Measurements from ENCODE around the gene MCCC1. TPM values are rescaled to one million over a fixed set of nuclear protein-coding genes. Genes with fewer than 3 reads are reported as not detected.
"Not testable (repeated sequence)": the region's sequence is repeated elsewhere in the genome, so short reads cannot be mapped to it uniquely, and the experiment has no call there.

The MCCC1 gene
- 36.2 TPM for total RNA-seq

DNA sequence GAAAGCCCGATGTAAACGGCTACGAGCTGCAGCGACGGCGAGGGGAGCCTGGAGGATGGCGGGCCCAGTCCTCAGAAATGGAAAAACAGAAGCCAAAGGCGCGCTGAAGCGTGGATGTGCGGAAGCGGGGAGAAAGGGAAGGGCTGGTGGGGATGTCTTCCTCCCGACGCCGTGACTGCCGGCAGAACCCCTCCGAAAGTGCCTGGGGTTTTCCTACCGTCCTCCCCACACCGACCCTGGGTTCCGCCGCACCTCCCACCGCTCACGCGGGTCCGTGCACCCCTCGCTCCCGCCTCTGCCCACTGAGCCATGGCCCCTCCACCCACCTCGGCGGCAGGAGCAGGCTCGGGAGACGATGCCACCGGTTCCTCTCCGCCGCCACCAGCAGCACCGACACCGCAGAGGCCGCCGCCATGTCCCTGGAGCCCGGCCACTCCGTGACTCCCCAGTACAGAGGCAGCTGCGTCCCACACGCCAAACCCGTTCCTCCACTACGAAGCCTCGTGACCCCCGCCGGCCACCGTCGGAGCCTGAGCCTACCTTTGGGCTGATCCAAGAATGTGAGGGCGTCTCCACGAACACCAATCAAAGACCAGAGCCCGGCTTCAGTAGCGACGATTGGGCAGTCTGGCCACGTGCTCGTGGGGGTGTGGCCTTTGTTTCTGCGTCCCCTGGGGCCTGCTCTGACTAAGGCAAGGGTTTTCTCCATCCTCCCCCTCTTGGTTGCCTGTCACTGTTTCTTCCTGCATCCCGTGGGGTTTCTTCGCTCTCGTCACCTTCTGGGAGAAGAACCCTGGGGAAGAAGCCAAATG, at the start of gene MCCC1:
MCCC1 (minus strand) TSS at position 471 of the 812 bp plus-strand sequence; CDS start at position 415, 56 bp downstream.
- peak; percentile 98 for DNase-seq

GRCh38 chr3:183148056-183148455, 48.8 kb upstream of the MCCC1 start:
- DNase-seq = no peak

DNA sequence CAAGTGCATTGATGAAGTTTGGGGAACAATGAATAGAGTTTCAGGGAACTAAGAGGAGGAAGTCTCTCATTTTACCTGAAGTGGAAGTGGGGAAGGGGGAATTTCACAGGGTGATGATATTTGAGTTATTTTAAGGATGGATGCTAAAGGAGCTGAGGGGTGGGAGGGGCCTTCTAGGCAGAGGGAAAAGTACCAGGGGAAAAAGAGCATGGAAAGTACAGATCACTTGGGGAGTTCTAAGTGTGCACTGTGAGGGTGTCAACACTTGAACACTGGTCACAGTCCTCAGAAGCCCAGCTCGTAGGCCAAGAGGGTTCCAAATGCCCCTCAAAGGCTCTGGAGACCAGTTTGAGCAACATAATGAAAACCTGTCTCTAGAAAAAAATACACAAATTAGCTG, 45.1 kb upstream of the MCCC1 start:
- no peak for DNase-seq

DNA sequence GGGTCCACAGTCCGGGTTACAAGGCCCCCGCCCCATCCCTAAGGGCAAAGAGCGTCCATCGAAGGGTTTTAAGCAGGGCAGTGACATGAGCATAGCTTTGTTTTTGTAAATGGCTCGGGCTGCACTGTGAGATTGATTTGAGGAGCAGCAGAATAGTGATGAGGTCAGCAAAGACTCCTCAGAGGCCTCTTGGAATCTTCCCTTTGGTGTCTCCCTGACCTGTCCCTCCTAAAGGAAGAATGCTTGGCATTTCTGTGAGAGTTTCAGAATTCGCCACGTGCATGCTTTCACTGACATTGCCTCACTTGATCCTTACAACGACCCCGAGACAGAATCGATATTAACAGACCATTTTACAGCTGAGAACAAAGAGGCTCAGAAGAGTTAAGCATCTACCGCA, 42.9 kb upstream of the MCCC1 start:
- no peak for DNase-seq

DNA sequence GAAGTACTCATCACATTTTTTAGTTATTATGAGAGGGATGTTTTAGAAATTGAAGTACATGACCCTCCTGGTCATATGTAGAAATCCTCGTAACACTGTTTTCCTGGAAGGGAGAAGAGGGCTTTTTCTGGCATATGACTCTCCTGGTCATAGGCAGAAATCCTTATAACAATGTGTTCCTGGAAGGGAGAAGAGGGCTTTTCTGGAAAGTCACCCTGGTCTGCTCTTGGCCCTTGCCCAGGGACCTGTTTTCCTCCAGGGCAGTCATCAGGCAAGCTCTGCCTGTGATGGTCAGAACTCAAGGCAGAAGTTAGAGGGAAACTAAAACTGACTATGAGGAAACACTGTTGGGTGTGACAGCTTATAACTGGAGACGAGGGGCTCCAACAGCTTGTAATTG, 35.5 kb upstream of the MCCC1 start:
- no peak for DNase-seq

GRCh38 chr3:183132409-183132808, 33.1 kb upstream of the MCCC1 start:
- no peak for DNase-seq

- DNase-seq = no peak
Observed at GRCh38 chr3:183131735-183132134, 32.4 kb upstream of the MCCC1 start.

DNA sequence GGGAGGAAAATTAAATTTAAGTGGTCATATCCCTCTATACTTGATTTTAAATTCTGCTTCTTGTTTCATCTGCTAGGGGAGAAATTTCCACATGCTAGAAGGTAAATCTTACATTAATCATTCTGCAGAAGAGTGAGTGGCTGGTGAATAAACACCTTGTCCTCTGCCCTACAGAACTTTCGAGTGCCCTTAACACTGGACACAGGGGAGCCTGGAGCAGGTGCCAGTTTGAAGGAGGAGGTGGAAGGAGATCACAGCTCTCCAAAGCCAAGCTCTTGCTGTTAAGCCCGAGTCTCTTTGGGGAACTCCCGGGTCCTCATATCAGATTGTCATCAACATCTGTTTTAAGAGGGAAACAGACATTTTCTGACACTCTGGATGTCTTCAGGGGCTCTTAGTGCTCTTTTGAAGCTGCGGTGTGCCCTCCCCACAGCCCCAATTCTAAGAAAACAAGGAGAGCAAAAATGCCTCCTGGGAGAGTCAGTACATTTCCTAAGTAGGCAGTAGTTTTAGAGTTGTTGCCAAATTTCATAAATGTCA, 32.0 kb upstream of the MCCC1 start:
- no peak for DNase-seq

GRCh38 chr3:183129243-183129642, 29.9 kb upstream of the MCCC1 start:
- DNase-seq = no peak

- DNase-seq = no peak
Observed at GRCh38 chr3:183128709-183129108, 29.4 kb upstream of the MCCC1 start.

- DNase-seq = no peak
Observed at GRCh38 chr3:183123891-183124290, 24.6 kb upstream of the MCCC1 start.

DNA sequence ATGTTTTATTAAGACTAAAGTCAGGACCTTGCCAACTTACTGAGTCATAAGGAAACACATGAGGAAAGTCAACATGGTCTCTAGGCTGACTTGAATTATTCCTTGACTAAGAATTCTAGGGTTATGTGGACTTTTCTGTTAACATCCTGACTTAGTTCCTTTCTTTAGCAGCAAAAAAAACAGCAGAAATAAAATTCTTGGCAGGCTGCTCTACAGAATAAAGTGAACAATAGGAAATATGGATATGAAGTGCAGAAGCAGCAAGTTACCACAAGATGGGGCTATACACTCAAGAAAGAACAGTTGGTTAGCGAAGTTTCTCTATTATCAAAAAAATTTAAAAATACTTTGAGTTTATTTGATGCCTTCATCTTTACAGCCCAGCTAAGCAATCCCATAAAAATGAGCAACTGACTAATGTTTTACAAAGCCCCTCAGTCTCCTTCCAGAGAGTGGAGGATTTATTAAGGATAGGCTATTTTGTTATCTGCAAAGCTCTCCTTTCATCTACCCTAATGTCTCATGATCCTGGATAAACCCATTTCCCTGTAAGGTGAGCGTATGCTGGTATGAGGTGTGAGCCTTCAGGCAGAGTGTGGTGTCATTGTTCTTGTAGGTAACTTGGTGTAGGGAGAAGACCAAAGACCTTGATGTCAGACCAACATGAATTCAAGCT, 23.1 kb upstream of the MCCC1 start:
- peak; percentile 36 for DNase-seq

GRCh38 chr3:183120538-183121215, 21.4 kb upstream of the MCCC1 start:
- no peak for DNase-seq

GRCh38 chr3:183117056-183117455, 17.8 kb upstream of the MCCC1 start:
- DNase-seq = no peak

GRCh38 chr3:183116025-183116614, 16.8 kb upstream of the MCCC1 start:
- no peak for DNase-seq

- no peak for DNase-seq
Observed at GRCh38 chr3:183114384-183115178, 15.3 kb upstream of the MCCC1 start.

GRCh38 chr3:183109847-183110246, 10.6 kb upstream of the MCCC1 start:
- DNase-seq = not testable (repeated sequence)

- DNase-seq = no peak
Observed at GRCh38 chr3:183108470-183108869, 9.2 kb upstream of the MCCC1 start.

GRCh38 chr3:183108001-183108449, 8.7 kb upstream of the MCCC1 start:
- no peak for DNase-seq

GRCh38 chr3:183107372-183107771, 8.1 kb upstream of the MCCC1 start:
- not testable (repeated sequence) for DNase-seq

- no peak for DNase-seq
Observed at GRCh38 chr3:183106635-183107034, 7.3 kb upstream of the MCCC1 start.

DNA sequence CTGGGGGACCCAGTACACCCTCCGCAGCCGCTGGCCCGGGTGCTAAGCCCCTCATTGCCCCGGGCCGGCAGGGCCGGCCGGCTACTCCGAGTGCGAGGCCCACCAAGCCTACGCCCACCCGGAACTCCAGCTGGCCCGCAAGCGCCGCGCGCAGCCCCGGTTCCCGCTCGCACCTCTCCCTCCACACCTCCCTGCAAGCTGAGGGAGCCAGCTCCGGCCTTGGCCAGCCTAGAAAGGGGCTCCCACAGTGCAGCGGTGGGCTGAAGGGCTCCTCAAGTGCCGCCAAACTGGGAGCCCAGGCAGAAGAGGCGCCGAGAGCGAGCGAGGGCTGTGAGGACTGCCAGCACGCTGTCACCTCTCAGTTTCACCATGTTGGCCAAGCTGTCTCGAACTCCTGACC, 4.7 kb upstream of the MCCC1 start:
- DNase-seq = not testable (repeated sequence)
